Measurements from ENCODE around the gene PSRC1.

The PSRC1 gene

DNA sequence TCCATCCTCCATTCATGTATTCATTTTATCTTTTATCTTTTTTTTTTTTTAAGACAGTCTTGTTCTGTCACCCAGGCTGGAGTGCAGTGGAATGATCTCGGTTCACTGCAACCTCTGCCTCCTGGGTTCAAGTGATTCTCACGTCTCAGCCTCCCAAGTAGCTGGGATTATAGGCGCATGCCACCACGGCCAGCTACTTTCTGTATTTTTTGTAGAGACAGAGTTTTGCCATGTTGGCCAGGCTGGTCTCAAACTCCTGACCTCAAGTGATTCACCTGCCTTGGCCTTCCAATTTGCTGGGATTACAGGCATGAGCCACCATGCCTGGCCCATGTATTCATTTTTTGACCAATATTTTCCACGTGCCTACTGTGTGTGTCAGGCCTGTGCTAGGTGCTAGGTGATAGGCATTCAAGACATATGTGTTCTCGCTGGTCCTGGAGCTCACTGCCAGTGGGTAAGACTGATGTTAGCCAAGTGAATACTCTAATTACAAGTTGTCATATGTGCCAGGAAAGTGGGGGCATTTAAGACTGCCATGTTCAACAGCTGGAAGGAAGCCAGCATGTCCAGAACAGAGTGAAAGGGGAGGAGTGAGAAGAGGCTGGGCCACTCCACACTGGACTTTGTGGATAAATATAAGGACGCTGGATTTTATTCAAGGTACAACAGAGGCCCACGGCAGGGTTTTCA is 38.9 kb downstream of the PSRC1 start:
- Histone ChIP-seq H3K9ac (ENCODE audit: low read length) (no peak overlapping the region), H3K27me3 (ENCODE audit: low read depth, low read length) (no peaks in the 10 kb centered on the region), H2AFZ (ENCODE audit: low read depth, low read length) (no peak overlapping the region), H3K4me2 (ENCODE audit: low read length) (no peak overlapping the region), H3K36me3 (replicated peaks; ENCODE audit: low read depth, low read length) (no peaks in the 10 kb centered on the region), H4K20me1 (ENCODE audit: insufficient read depth, low read length) (no peaks in the 10 kb centered on the region), H3K4me3 (ENCODE audit: low read length) (no peak overlapping the region), H3K27ac (ENCODE audit: low read length) (no peak overlapping the region), H3K4me1 (ENCODE audit: low read length) (peaks cover 2% of the 10 kb centered on the region), H3K79me2 (ENCODE audit: low read length) (no peaks in the 10 kb centered on the region), H3K9me3 (ENCODE audit: insufficient read depth, low read length) (no peaks in the 10 kb centered on the region)
- TF ChIP-seq EZH2phosphoT487 (IDR thresholded peaks at IDR 0.05; ENCODE audit: low read depth) = no peak
- TF ChIP-seq, protein P1, sequence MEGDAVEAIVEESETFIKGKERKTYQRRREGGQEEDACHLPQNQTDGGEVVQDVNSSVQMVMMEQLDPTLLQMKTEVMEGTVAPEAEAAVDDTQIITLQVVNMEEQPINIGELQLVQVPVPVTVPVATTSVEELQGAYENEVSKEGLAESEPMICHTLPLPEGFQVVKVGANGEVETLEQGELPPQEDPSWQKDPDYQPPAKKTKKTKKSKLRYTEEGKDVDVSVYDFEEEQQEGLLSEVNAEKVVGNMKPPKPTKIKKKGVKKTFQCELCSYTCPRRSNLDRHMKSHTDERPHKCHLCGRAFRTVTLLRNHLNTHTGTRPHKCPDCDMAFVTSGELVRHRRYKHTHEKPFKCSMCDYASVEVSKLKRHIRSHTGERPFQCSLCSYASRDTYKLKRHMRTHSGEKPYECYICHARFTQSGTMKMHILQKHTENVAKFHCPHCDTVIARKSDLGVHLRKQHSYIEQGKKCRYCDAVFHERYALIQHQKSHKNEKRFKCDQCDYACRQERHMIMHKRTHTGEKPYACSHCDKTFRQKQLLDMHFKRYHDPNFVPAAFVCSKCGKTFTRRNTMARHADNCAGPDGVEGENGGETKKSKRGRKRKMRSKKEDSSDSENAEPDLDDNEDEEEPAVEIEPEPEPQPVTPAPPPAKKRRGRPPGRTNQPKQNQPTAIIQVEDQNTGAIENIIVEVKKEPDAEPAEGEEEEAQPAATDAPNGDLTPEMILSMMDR (IDR thresholded peaks at IDR 0.05; ENCODE audit: low read depth, low read length) = no peak

DNA sequence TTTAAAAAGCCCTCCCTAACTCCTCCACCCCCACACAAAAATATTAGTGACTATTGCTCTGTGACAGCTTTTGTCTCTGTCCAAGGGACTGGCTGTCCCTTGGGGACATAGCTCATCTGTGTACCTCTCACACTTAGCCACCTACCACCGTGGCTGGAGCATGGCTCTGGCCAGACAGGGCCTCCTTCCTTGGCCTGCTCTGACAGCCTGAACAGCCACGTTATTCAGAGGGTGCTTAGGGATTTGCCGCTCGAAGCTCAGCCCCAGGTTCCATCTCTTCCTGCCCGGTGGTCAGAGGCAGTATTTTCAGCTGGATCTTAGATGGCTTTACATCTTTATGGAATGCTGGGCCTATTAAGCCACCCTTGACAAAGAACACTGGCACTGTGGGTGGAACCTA is 39.7 kb downstream of the PSRC1 start:
- no peak overlapping the region for H3K9ac ChIP-seq (ENCODE audit: low read length)
- no peak overlapping the region for H3K4me3 ChIP-seq (ENCODE audit: low read length)
- no peaks in the 10 kb centered on the region for H3K36me3 ChIP-seq (replicated peaks; ENCODE audit: low read depth, low read length)

DNA sequence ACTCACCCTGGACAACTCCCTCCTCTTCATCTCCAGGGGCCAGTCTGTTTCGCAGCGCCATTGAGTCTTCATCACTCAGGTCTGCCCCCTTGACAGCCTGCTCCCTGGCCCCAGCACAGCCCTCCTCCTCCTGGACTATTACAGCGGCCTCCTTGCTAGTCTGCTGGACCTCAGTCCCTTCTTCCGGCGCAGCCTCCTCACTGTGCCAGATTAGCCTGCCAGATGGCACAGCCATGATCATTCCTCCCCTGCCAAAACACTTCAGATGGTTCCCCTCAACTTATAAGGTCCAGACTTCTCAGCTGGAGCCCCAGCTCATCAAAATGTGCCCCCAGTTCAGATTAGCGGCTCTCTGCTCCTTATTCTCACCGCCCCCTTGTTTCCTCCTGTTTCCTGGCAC is 40.6 kb downstream of the PSRC1 start:
- Histone ChIP-seq H3K79me2 (ENCODE audit: low read length) (no peaks in the 10 kb centered on the region), H3K27ac (ENCODE audit: low read length) (no peak overlapping the region), H4K20me1 (ENCODE audit: insufficient read depth, low read length) (no peaks in the 10 kb centered on the region), H3K27me3 (ENCODE audit: low read depth, low read length) (no peaks in the 10 kb centered on the region), H3K9me3 (ENCODE audit: insufficient read depth, low read length) (no peaks in the 10 kb centered on the region), H3K4me2 (ENCODE audit: low read length) (no peak overlapping the region), H3K9ac (ENCODE audit: low read length) (no peak overlapping the region), H3K4me3 (ENCODE audit: low read length) (no peak overlapping the region), H3K36me3 (replicated peaks; ENCODE audit: low read depth, low read length) (no peaks in the 10 kb centered on the region), H3K4me1 (ENCODE audit: low read length) (no peaks in the 10 kb centered on the region), H2AFZ (ENCODE audit: low read depth, low read length) (no peak overlapping the region)
- TF ChIP-seq EZH2phosphoT487 (IDR thresholded peaks at IDR 0.05; ENCODE audit: low read depth) = no peak
- TF ChIP-seq, protein P1 (IDR thresholded peaks at IDR 0.05; ENCODE audit: low read depth, low read length) = no peak

More for the DNA sequence above, 39.7 kb downstream of the PSRC1 start:
- Histone ChIP-seq H3K4me1 (ENCODE audit: low read length) (no peaks in the 10 kb centered on the region), H3K4me2 (ENCODE audit: low read length) (no peak overlapping the region), H2AFZ (ENCODE audit: low read depth, low read length) (no peak overlapping the region), H4K20me1 (ENCODE audit: insufficient read depth, low read length) (no peaks in the 10 kb centered on the region), H3K79me2 (ENCODE audit: low read length) (no peaks in the 10 kb centered on the region), H3K27ac (ENCODE audit: low read length) (no peak overlapping the region), H3K9me3 (ENCODE audit: insufficient read depth, low read length) (no peaks in the 10 kb centered on the region), H3K27me3 (ENCODE audit: low read depth, low read length) (no peaks in the 10 kb centered on the region)
- TF ChIP-seq, protein P1 (IDR thresholded peaks at IDR 0.05; ENCODE audit: low read depth, low read length) = no peak
- TF ChIP-seq EZH2phosphoT487 (IDR thresholded peaks at IDR 0.05; ENCODE audit: low read depth) = no peak

DNA sequence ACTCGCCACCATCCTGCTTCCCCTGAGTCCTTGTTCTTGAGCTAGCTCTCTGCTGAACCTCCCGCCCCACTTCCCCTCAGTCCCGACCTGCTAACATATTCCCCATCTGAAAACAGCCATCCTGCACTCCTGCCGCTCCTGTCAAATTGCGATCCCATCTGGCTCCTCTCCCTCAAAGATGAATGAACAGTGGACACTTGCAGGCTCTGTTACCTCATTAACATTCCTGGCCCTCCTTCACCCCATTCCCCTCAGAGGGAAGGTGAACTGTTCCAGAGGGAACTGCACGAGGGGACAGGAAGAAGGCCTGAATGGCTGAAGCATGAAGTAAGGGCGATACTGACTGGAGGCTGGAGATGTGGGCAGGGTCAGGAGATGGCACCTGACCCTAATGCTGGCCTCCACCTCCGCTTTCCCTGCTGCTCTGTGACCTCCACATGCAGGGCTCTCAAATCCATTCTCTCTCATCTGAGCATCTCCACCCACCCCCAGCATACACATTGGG is 41.1 kb downstream of the PSRC1 start:
- Histone ChIP-seq H3K4me3 (ENCODE audit: low read length) (no peak overlapping the region), H3K9ac (ENCODE audit: low read length) (no peak overlapping the region), H3K9me3 (ENCODE audit: insufficient read depth, low read length) (no peaks in the 10 kb centered on the region), H3K79me2 (ENCODE audit: low read length) (no peaks in the 10 kb centered on the region), H4K20me1 (ENCODE audit: insufficient read depth, low read length) (no peaks in the 10 kb centered on the region), H3K4me2 (ENCODE audit: low read length) (no peak overlapping the region), H3K4me1 (ENCODE audit: low read length) (no peaks in the 10 kb centered on the region), H2AFZ (ENCODE audit: low read depth, low read length) (no peak overlapping the region), H3K36me3 (replicated peaks; ENCODE audit: low read depth, low read length) (no peaks in the 10 kb centered on the region), H3K27ac (ENCODE audit: low read length) (no peak overlapping the region), H3K27me3 (ENCODE audit: low read depth, low read length) (no peaks in the 10 kb centered on the region)
- TF ChIP-seq, protein P1 (IDR thresholded peaks at IDR 0.05; ENCODE audit: low read depth, low read length) = no peak
- TF ChIP-seq EZH2phosphoT487 (IDR thresholded peaks at IDR 0.05; ENCODE audit: low read depth) = no peak
